Measurements from ENCODE around the gene OR6V1. TPM values are rescaled to one million over a fixed set of nuclear protein-coding genes. Genes with fewer than 3 reads are reported as not detected.

OR6V1 gene
- total and polyA plus RNA-seq, 12 donors: not detected

- WGBS, 4 donors: 81 to 94% (median 93%) methylated on average over 4 to 6 of the region's 6 CpGs
- Histone ChIP-seq H3K27ac (no peak overlapping the region), H3K4me1 (replicated peaks in 1 of 2) (no peaks in the 10 kb centered on the region), H3K36me3 (replicated peaks in 1 of 2) (no peaks in the 10 kb centered on the region), H3K4me3 (no peak overlapping the region), H3K27me3 (no peaks in the 10 kb centered on the region), H3K9me3 (replicated peaks in 1 of 3) (no peaks in the 10 kb centered on the region)
- no peak for DNase-seq
- TF ChIP-seq CTCF (IDR thresholded peaks at IDR 0.05) (no peak), POLR2A (IDR thresholded peaks at IDR 0.05) (no peak)
- intact Hi-C loops (cut with DNase I): no loop called here
Measured at GRCh38 chr7:143041346-143041745, 10.8 kb upstream of the OR6V1 start.

GRCh38 chr7:143042159-143042789 lies 9.9 kb upstream of the OR6V1 start:
- WGBS, 4 donors: 50 to 57% (median 52%) methylated on average over 3 of the region's 3 CpGs
- no peaks in the 10 kb centered on the region for H3K27me3 ChIP-seq
- intact Hi-C loops (cut with DNase I): no loop called here
- TF ChIP-seq CTCF (IDR thresholded peaks at IDR 0.05) (no peak), POLR2A (IDR thresholded peaks at IDR 0.05) (no peak)
- H3K9me3 ChIP-seq (replicated peaks in 1 of 3): no peaks in the 10 kb centered on the region
- H3K36me3 ChIP-seq (replicated peaks in 1 of 2): no peaks in the 10 kb centered on the region
- H3K4me1 ChIP-seq (replicated peaks in 1 of 2): no peaks in the 10 kb centered on the region
- no peak overlapping the region for H3K4me3 ChIP-seq
- no peak overlapping the region for H3K27ac ChIP-seq
- DNase-seq: no peak

GRCh38 chr7:143042790-143043271 lies 9.3 kb upstream of the OR6V1 start:
- no peak for DNase-seq
- Histone ChIP-seq H3K9me3 (replicated peaks in 1 of 3) (no peaks in the 10 kb centered on the region), H3K4me3 (no peak overlapping the region), H3K4me1 (replicated peaks in 1 of 2) (no peaks in the 10 kb centered on the region), H3K36me3 (replicated peaks in 1 of 2) (no peaks in the 10 kb centered on the region), H3K27me3 (no peaks in the 10 kb centered on the region), H3K27ac (no peak overlapping the region)
- no peak for TF ChIP-seq POLR2A (IDR thresholded peaks at IDR 0.05)
- no peak for TF ChIP-seq CTCF (IDR thresholded peaks at IDR 0.05)
- intact Hi-C loops (cut with DNase I): no loop called here
- WGBS, 4 donors: 50 to 67% (median 55%) methylated on average over 6 of the region's 6 CpGs

GRCh38 chr7:143043391-143043790 lies 8.8 kb upstream of the OR6V1 start:
- no peak overlapping the region for H3K27ac ChIP-seq
- no peaks in the 10 kb centered on the region for H3K9me3 ChIP-seq (replicated peaks in 1 of 3)
- intact Hi-C loops (cut with DNase I): no loop called here
- no peak for TF ChIP-seq POLR2A (IDR thresholded peaks at IDR 0.05)
- TF ChIP-seq CTCF (IDR thresholded peaks at IDR 0.05): no peak
- WGBS, 4 donors: 54 to 59% (median 57%) methylated on average over 2 of the region's 2 CpGs
- no peaks in the 10 kb centered on the region for H3K36me3 ChIP-seq (replicated peaks in 1 of 2)
- H3K4me1 ChIP-seq (replicated peaks in 1 of 2): no peaks in the 10 kb centered on the region
- no peaks in the 10 kb centered on the region for H3K27me3 ChIP-seq
- no peak for DNase-seq
- H3K4me3 ChIP-seq: no peak overlapping the region

Data from adrenal gland (tissue), 12 donors.